ENCODE results near the gene PNLIPRP3. TPM values are rescaled to one million over a fixed set of nuclear protein-coding genes. Genes with fewer than 3 reads are reported as not detected.

The PNLIPRP3 gene
- total and polyA plus RNA-seq, 10 of the 15 experiments (the other 5 are each of a cell fraction or from before 2014, with no cell fraction given) = 0.03 TPM; not detected in 9

GRCh38 chr10:116477986-116478664 lies 50.5 kb downstream of the PNLIPRP3 start:
- Histone ChIP-seq H4K20me1 (ENCODE audit: control insufficient read depth, insufficient read depth) (no peaks in the 10 kb centered on the region), H3K79me2 (ENCODE audit: control insufficient read depth, insufficient read depth, low read length) (no peaks in the 10 kb centered on the region), H3K36me3 (ENCODE audit: control insufficient read depth in 2 of 2, insufficient read depth in 2 of 2, low read length in 1 of 2) (no peaks in the 10 kb centered on the region), H3K4me1 (ENCODE audit: control insufficient read depth, insufficient read depth, low read length) (no peaks in the 10 kb centered on the region), H3K9me3 (replicated peaks; ENCODE audit: control insufficient read depth, insufficient read depth, low read length) (no peaks in the 10 kb centered on the region), H3K4me3 (no peak overlapping the region), H3K4me2 (ENCODE audit: control insufficient read depth, insufficient read depth) (no peak overlapping the region), H2AFZ (ENCODE audit: control insufficient read depth, low read depth, low read length) (no peak overlapping the region), H3K27ac (ENCODE audit: control insufficient read depth, insufficient read depth) (no peak overlapping the region), H3K9ac (ENCODE audit: control insufficient read depth, insufficient read depth, low read length) (no peak overlapping the region), H3K27me3 (replicated peaks in 1 of 2; ENCODE audit: control insufficient read depth in 2 of 2, insufficient read depth in 2 of 2, low read length in 1 of 2) (no peaks in the 10 kb centered on the region; a peak in 1 of 4 replicates)
- no peak for FAIRE-seq
- ATAC-seq = no peak
- intact Hi-C loops (cut with micrococcal nuclease; ENCODE audit: unreplicated experiment) = no loop called here
- WGBS (ENCODE audit: insufficient coverage, insufficient replicate concordance, low lambda C conversion rate, missing lambda C conversion rate) = 17% methylated on average over 12 of the region's 12 CpGs
- in situ Hi-C loops (cut with MboI) = no loop called here
- SMC1A ChIA-PET (ENCODE audit: uncharacterized antibody, unreplicated experiment) = interaction anchor here (0.7 kb wide), 1 partner anchor 138 kb away, joined by 3 read pairs; no protein-coding TSS in a partner anchor
- CTCF ChIA-PET = no interaction called here
- POLR2A ChIA-PET = no interaction called here
- DNase-seq (ENCODE audit: low read depth, low spot score) = no peak
- no peak for TF ChIP-seq SMAD1 (IDR thresholded peaks at IDR 0.05; ENCODE audit: low read depth, partially characterized antibody)
- peak; percentile 63 for TF ChIP-seq BCL3 (IDR thresholded peaks at IDR 0.05; ENCODE audit: borderline replicate concordance, insufficient read depth, low read depth, low read length, poor library complexity, severe bottlenecking)
- BruUV-seq (replicated peaks) = no TSS peak
- RAD21 ChIA-PET (ENCODE audit: unreplicated experiment) = no interaction called here

DNA sequence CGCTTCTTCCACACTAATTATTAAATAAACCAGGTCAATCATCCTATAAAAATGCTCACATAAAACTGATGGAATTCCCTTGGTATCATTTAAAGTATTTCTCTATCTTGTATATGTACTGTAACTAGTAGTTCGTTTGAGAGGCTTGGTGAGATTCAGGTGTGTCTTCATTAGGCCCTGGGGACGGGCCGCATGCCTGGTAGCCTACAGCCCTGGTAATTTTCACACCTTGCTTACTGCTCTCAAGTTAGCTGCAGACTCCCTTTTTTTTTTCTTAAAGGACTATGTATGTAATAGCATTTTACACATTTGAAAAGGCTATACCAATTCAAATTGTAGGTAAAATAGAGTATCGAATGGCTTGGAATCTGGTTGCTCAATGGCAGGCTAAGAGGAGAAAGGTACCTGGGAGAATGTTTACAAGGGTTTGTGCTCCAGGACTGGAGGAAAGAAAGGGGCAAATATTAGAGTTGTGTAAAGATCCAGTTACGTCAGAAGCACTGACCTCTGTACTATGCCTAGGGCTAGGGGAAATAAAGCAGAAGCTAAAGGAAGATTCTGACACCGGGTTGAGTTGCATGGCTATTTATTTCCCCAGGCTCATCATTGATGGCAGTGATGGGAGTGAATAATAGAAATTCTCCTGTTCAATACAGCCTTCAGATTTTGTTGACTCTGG lies 59.3 kb downstream of the PNLIPRP3 start:
- no TSS peak for BruUV-seq (replicated peaks)
- FAIRE-seq (no peak), ATAC-seq (no peak), DNase-seq (ENCODE audit: low read depth, low spot score) (no peak)
- ChIA-PET RAD21 (ENCODE audit: unreplicated experiment) (no interaction called here), POLR2A (no interaction called here), CTCF (no interaction called here), SMC1A (ENCODE audit: uncharacterized antibody, unreplicated experiment) (no interaction called here)
- H2AFZ ChIP-seq (ENCODE audit: control insufficient read depth, low read depth, low read length) = no peak overlapping the region
- H3K4me3 ChIP-seq = no peak overlapping the region
- 35% methylated on average over 7 of the region's 7 CpGs for WGBS (ENCODE audit: insufficient coverage, insufficient replicate concordance, low lambda C conversion rate, missing lambda C conversion rate)
- H3K4me2 ChIP-seq (ENCODE audit: control insufficient read depth, insufficient read depth) = no peak overlapping the region
- in situ Hi-C loops (cut with MboI) (no loop called here), intact Hi-C loops (cut with micrococcal nuclease; ENCODE audit: unreplicated experiment) (no loop called here)
- no peaks in the 10 kb centered on the region for H3K36me3 ChIP-seq (ENCODE audit: control insufficient read depth in 2 of 2, insufficient read depth in 2 of 2, low read length in 1 of 2)
- no peak overlapping the region for H3K9ac ChIP-seq (ENCODE audit: control insufficient read depth, insufficient read depth, low read length)
- H3K27ac ChIP-seq (ENCODE audit: control insufficient read depth, insufficient read depth) = no peak overlapping the region
- no peaks in the 10 kb centered on the region for H3K9me3 ChIP-seq (replicated peaks; ENCODE audit: control insufficient read depth, insufficient read depth, low read length)
- H3K79me2 ChIP-seq (ENCODE audit: control insufficient read depth, insufficient read depth, low read length) = no peaks in the 10 kb centered on the region
- H3K4me1 ChIP-seq (ENCODE audit: control insufficient read depth, insufficient read depth, low read length) = no peaks in the 10 kb centered on the region
- H4K20me1 ChIP-seq (ENCODE audit: control insufficient read depth, insufficient read depth) = no peaks in the 10 kb centered on the region
- H3K27me3 ChIP-seq (replicated peaks in 1 of 2; ENCODE audit: control insufficient read depth in 2 of 2, insufficient read depth in 2 of 2, low read length in 1 of 2) = no peaks in the 10 kb centered on the region
- no peak for TF ChIP-seq SMAD5 (IDR thresholded peaks at IDR 0.05; ENCODE audit: low read depth)
- no peak for TF ChIP-seq MTA2 (IDR thresholded peaks at IDR 0.05; ENCODE audit: low read depth)
- TF ChIP-seq RUNX3 (IDR thresholded peaks at IDR 0.05; ENCODE audit: low read length) = no peak
- no peak for TF ChIP-seq IKZF2 (IDR thresholded peaks at IDR 0.05)
- no peak for TF ChIP-seq BACH1 (IDR thresholded peaks at IDR 0.05; ENCODE audit: borderline replicate concordance)
- TF ChIP-seq NFYB (IDR thresholded peaks at IDR 0.05; ENCODE audit: insufficient read depth, low read depth, low read length) = no peak
- no peak for TF ChIP-seq RB1 (IDR thresholded peaks at IDR 0.05; ENCODE audit: borderline replicate concordance)
- no peak for TF ChIP-seq RELA (IDR thresholded peaks at IDR 0.05; ENCODE audit: borderline replicate concordance, partially characterized antibody)
- TF ChIP-seq ZBTB40 (IDR thresholded peaks at IDR 0.05; ENCODE audit: borderline replicate concordance) = no peak
